Osteocyte (in vitro differentiated cells): ENCODE data around the gene PABPN1. TPM values are rescaled to one million over a fixed set of nuclear protein-coding genes. Genes with fewer than 3 reads are reported as not detected.

Source experiments
- DNase-seq: peaks from one replicate; pipeline ENCODE4 v3.0.0; 2021; ENCODE audit warnings: mixed read lengths; ENCODE audit not compliant: unreplicated experiment; ENCODE audit errors: extremely low spot score
- H3K27ac Mint-ChIP-seq: one replicate; pipeline ENCODE4 v1.8.0; 2021; ENCODE audit warnings: mild to moderate bottlenecking, mixed read lengths; ENCODE audit not compliant: unreplicated experiment
- H3K27me3 Mint-ChIP-seq: one replicate; pipeline ENCODE4 v1.8.0; 2021; ENCODE audit warnings: mixed read lengths; ENCODE audit not compliant: unreplicated experiment
- H3K36me3 Mint-ChIP-seq: one replicate; pipeline ENCODE4 v1.8.0; 2021; ENCODE audit warnings: mixed read lengths; ENCODE audit not compliant: unreplicated experiment
- H3K4me1 Mint-ChIP-seq: one replicate; pipeline ENCODE4 v1.8.0; 2021; ENCODE audit warnings: mixed read lengths; ENCODE audit not compliant: unreplicated experiment
- H3K4me3 Mint-ChIP-seq: one replicate; pipeline ENCODE4 v1.8.0; 2021; ENCODE audit warnings: mild to moderate bottlenecking, moderate library complexity, mixed read lengths; ENCODE audit not compliant: unreplicated experiment
- H3K9me3 Mint-ChIP-seq: one replicate; pipeline ENCODE4 v1.8.0; 2021; ENCODE audit warnings: mixed read lengths; ENCODE audit not compliant: unreplicated experiment
- total RNA-seq: library from RNA; stranded (reverse); gene quantifications from 2 replicates; pipeline ENCODE4 v1.2.1, GENCODE V29; 2021
- TF ChIP-seq, protein P1 (sequence below): fragments of 200-600 bp; sonication (generic); IDR thresholded peaks from 2 replicates; pipeline ENCODE4 v1.5.0; 2021; ENCODE audit warnings: antibody characterized with exemption, mild to moderate bottlenecking, moderate library complexity

Gene PABPN1
- total RNA-seq, 1 donor from 2014 or later: 175 TPM

DNA sequence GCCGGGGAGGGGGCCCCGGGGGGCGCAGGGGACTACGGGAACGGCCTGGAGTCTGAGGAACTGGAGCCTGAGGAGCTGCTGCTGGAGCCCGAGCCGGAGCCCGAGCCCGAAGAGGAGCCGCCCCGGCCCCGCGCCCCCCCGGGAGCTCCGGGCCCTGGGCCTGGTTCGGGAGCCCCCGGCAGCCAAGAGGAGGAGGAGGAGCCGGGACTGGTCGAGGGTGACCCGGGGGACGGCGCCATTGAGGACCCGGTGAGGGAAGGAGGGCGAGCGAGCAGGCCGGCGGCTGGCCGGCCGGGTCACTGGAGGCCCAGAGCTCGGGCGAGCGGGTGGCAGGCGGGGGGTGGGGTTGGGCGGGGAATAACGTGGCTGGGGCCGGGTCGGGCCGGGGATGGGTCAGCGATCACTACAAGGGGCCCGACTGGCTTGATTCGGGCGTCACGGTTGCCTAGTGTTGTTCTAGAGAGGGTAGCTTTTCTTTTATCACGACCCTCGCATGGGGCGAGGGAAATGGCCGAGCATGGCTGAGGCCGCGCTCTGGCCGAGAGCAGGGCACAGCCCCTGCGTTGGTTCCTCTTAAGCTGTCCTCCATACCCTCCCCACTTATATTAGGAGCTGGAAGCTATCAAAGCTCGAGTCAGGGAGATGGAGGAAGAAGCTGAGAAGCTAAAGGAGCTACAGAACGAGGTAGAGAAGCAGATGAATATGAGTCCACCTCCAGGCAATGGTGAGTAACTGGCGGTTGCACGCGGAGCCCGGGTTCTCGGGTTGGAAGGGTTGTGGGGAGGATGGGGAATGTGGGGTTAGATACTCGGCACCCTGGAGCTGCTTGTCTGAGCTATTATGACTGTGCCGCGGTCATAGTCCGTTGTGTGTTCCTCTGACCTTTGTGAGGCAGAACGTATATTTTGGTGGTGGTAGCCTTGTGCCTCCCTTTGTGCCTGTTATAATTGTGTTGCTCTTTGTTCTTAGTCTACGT, 603 bp downstream of the PABPN1 start:
- peaks cover 27% of the 10 kb centered on the region for H3K4me1 Mint-ChIP-seq
- H3K4me3 Mint-ChIP-seq: peak overlapping the region; percentile 94
- TF ChIP-seq, protein P1, sequence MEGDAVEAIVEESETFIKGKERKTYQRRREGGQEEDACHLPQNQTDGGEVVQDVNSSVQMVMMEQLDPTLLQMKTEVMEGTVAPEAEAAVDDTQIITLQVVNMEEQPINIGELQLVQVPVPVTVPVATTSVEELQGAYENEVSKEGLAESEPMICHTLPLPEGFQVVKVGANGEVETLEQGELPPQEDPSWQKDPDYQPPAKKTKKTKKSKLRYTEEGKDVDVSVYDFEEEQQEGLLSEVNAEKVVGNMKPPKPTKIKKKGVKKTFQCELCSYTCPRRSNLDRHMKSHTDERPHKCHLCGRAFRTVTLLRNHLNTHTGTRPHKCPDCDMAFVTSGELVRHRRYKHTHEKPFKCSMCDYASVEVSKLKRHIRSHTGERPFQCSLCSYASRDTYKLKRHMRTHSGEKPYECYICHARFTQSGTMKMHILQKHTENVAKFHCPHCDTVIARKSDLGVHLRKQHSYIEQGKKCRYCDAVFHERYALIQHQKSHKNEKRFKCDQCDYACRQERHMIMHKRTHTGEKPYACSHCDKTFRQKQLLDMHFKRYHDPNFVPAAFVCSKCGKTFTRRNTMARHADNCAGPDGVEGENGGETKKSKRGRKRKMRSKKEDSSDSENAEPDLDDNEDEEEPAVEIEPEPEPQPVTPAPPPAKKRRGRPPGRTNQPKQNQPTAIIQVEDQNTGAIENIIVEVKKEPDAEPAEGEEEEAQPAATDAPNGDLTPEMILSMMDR: no peak
- no peaks in the 10 kb centered on the region for H3K9me3 Mint-ChIP-seq
- H3K36me3 Mint-ChIP-seq: peaks cover 34% of the 10 kb centered on the region
- DNase-seq: peak; percentile 88
- no peaks in the 10 kb centered on the region for H3K27me3 Mint-ChIP-seq
- peak overlapping the region; percentile 94 for H3K27ac Mint-ChIP-seq

DNA sequence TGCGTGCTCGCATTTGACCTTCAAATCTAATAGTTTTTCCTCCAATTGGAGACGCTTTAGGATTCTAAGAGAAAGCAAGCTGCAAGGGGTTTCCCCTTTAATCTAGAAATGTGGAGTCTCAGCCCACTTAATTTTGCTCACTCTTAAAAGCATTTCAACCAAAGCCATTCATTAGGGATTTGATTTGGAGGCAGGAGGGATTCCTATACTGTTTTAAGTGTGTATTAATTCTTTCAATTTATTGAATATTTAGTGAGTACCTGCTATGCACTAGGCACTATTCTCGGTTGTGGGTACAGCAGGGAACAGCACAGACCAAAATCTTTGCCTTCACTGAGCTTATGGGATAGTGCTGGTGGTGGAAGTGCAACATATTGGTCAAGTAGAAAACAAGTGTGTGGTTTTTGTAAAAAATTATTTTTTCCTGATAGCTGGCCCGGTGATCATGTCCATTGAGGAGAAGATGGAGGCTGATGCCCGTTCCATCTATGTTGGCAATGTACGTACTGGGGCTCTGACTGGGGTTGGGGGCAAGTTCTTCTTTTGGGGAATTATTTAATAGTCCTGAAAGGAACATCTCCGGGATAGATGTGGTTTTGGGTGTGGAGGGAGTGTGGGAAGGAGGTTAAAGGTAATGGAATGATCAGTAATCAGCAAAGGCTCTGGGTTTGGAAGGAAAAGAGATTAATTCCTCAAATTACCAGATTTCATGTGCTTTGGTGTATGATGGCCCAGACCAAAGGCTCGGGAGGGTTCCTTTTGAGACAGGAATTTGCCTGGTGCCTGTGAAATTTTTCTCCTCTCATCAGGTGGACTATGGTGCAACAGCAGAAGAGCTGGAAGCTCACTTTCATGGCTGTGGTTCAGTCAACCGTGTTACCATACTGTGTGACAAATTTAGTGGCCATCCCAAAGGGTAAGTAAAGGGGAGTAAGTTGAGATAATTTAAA, 1.6 kb downstream of the PABPN1 start:
- Mint-ChIP-seq H3K27ac (peak overlapping the region; percentile 94), H3K36me3 (peaks cover 31% of the 10 kb centered on the region), H3K4me3 (peak overlapping the region; percentile 94), H3K27me3 (no peaks in the 10 kb centered on the region), H3K4me1 (peaks cover 27% of the 10 kb centered on the region), H3K9me3 (no peaks in the 10 kb centered on the region)
- DNase-seq: no peak
- TF ChIP-seq, protein P1: no peak

DNA sequence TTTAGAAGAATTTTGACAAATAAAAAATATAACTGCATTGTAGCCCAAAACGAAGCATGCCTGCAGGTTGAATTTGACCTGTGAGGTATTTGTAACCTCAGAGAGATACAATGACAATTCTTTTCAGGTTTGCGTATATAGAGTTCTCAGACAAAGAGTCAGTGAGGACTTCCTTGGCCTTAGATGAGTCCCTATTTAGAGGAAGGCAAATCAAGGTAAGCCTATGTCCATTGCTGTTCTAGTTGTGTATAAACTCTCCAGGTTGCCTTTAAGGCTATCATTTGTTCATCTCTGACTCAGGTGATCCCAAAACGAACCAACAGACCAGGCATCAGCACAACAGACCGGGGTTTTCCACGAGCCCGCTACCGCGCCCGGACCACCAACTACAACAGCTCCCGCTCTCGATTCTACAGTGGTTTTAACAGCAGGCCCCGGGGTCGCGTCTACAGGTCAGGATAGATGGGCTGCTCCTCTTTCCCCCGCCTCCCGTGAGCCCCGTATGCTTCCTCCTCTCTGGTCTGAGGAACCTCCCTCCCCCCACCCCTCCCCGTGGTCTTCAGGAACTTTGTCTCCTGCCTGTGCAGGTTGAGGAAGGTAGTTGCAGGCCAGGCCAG, 2.7 kb downstream of the PABPN1 start:
- no peak overlapping the region for H3K4me3 Mint-ChIP-seq
- no peak for DNase-seq
- H3K27ac Mint-ChIP-seq: no peak overlapping the region

DNA sequence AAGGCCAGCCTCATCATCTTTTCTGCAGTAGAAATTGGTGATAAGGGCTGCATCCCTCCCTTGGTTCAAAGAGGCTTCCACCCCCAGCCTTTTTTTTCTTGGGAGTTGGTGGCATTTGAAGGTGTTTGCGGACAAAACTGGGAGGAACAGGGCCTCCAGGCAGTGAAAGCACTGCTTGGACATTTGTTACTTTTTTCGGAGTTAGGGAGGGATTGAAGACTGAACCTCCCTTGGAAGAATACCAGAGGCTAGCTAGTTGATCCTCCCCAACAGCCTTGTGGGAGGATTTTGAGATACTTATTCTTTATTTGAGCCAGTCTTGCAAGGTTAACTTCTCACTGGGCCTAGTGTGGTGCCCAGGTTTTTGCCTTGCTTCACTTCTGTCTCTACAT, 3.2 kb downstream of the PABPN1 start:
- Mint-ChIP-seq H3K36me3 (peaks cover 31% of the 10 kb centered on the region), H3K4me1 (peaks cover 27% of the 10 kb centered on the region), H3K4me3 (no peak overlapping the region), H3K27me3 (no peaks in the 10 kb centered on the region), H3K9me3 (no peaks in the 10 kb centered on the region), H3K27ac (no peak overlapping the region)
- TF ChIP-seq, protein P1: no peak
- DNase-seq: no peak

More for the DNA sequence above, 2.7 kb downstream of the PABPN1 start:
- TF ChIP-seq, protein P1: no peak
- no peaks in the 10 kb centered on the region for H3K27me3 Mint-ChIP-seq
- H3K9me3 Mint-ChIP-seq: no peaks in the 10 kb centered on the region
- H3K4me1 Mint-ChIP-seq: peaks cover 27% of the 10 kb centered on the region
- peaks cover 31% of the 10 kb centered on the region for H3K36me3 Mint-ChIP-seq
